GM06990 (cell line): ENCODE data around the gene POU6F2.

Source experiments
- DNase-seq: peaks from one replicate; pipeline ENCODE4 v3.0.0-alpha.2; 2011; ENCODE audit not compliant: insufficient read length; ENCODE audit errors: extremely low read depth
- H3K27me3 ChIP-seq: replicated peaks from 2 replicates; pipeline ENCODE4 v1.6.0; 2011; ENCODE audit warnings: low read length; ENCODE audit not compliant: control insufficient read depth, insufficient read depth
- H3K36me3 ChIP-seq: 2 replicates; pipeline ENCODE4 v1.5.1; 2011; ENCODE audit warnings: low read length; ENCODE audit not compliant: control insufficient read depth, insufficient read depth
- H3K4me3 ChIP-seq: replicated peaks from 2 replicates; pipeline ENCODE4 v1.5.1; 2011; ENCODE audit warnings: low read depth, mild to moderate bottlenecking, control low read depth, low read length
- TF ChIP-seq, protein P1 (sequence below): IDR thresholded peaks from 2 replicates; pipeline ENCODE4 v1.5.1; 2011; ENCODE audit warnings: low read length, control low read depth, mild to moderate bottlenecking, inconsistent platforms; ENCODE audit not compliant: insufficient read depth, poor library complexity, severe bottlenecking

POU6F2 gene

DNA sequence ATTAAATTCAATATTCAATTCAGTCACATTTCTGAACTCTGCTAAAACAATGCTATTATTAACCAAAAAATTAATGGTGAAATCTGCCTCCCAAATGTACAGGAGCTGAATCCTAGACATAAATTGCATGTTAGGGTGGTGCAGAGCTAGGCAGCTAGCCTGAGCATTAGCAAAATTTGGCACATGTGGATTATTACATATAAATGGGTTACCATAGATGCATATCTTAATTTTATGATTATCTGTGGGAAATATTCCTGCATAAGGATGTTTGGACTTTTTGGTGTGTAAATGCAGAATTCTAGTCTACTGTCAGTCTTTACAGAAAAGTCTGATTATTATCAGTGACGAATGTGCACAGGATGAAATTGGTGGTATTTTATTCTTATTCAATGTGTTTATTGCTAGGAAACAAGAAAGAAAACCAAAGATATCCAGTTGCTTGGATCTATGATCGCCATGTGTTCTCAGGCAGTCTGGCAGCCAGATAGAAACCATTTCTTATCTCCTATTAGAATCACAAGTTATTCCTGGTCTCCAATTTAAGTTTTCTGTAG, 150.7 kb downstream of the POU6F2 start:
- no peak overlapping the region for H3K4me3 ChIP-seq
- H3K36me3 ChIP-seq = no peaks in the 10 kb centered on the region
- no peaks in the 10 kb centered on the region for H3K27me3 ChIP-seq
- TF ChIP-seq, protein P1, sequence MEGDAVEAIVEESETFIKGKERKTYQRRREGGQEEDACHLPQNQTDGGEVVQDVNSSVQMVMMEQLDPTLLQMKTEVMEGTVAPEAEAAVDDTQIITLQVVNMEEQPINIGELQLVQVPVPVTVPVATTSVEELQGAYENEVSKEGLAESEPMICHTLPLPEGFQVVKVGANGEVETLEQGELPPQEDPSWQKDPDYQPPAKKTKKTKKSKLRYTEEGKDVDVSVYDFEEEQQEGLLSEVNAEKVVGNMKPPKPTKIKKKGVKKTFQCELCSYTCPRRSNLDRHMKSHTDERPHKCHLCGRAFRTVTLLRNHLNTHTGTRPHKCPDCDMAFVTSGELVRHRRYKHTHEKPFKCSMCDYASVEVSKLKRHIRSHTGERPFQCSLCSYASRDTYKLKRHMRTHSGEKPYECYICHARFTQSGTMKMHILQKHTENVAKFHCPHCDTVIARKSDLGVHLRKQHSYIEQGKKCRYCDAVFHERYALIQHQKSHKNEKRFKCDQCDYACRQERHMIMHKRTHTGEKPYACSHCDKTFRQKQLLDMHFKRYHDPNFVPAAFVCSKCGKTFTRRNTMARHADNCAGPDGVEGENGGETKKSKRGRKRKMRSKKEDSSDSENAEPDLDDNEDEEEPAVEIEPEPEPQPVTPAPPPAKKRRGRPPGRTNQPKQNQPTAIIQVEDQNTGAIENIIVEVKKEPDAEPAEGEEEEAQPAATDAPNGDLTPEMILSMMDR = no peak
- no peak for DNase-seq

DNA sequence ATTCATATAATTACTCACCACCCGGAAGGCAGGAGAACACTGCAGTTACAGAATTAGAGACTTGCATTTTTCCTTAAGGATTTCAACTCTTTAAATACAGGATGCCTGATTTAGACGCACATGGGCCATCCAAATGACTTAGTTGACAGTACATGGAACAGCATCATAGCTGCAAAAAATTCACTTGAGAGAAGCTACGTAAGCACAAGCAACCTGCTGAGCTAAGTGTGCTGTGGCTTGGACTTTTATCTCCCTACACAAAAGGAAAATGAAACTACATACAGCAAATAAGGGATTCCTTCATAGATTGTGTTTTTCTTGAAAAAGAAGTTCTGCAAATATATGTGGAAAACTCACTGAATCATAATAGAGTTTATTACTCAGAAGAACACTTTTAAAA, 152.6 kb downstream of the POU6F2 start:
- no peaks in the 10 kb centered on the region for H3K36me3 ChIP-seq
- H3K27me3 ChIP-seq = no peaks in the 10 kb centered on the region
- TF ChIP-seq, protein P1 = no peak
- no peak overlapping the region for H3K4me3 ChIP-seq
- DNase-seq = no peak

DNA sequence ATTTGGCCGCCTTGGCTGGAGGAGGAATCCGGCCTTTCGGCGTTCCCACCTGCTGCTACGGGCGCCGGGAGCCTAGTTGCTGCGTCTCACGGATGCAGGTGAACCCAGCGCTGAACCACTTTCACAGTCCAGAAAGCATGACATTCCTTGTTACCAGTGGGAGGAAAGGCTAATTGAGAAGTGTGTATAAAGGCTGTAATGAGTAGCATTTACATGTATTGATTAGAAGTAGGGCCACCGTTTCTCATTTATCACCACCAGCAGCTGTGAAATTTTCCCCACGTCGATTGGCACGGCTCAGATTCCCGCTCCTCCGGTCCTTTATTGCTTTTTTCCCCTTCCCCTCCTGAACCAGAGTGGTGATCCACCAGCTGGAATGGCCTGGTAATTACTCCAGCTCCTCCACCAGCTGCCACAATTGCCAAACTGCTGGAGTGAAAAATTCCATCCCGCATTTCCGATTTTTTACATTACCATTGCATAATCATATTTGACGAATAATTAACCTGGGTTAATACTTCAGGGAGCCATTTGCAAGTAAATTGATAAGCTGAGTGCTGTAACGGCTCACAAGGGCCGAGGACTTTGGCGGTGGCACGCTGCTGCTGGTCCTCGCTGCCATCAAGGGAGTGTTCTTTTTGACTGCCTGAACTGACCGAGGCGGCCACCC, 153.3 kb downstream of the POU6F2 start:
- TF ChIP-seq, protein P1 = no peak
- Histone ChIP-seq H3K4me3 (no peak overlapping the region), H3K36me3 (no peaks in the 10 kb centered on the region), H3K27me3 (no peaks in the 10 kb centered on the region)
- no peak for DNase-seq

DNA sequence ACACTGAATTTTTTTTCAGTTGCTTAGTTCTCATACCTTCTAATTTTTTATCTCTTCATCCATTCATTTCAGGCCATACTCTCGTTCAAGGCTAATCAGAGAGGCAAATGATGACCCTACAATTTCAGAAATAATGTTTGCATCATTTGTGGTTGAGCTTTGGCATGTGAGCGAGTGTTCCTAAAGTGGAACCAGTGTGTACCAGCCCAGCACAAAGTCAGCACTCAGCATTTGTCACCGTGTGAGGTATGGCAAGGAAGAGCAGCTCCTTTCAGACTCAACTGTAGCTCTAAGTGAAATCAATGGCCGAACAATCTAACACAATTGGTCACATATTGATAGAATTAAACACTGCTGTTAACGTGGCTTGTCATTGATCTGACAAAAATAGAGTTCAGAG, 154.6 kb downstream of the POU6F2 start:
- DNase-seq = no peak
- Histone ChIP-seq H3K36me3 (no peaks in the 10 kb centered on the region), H3K4me3 (no peak overlapping the region), H3K27me3 (no peaks in the 10 kb centered on the region)
- TF ChIP-seq, protein P1 = no peak

DNA sequence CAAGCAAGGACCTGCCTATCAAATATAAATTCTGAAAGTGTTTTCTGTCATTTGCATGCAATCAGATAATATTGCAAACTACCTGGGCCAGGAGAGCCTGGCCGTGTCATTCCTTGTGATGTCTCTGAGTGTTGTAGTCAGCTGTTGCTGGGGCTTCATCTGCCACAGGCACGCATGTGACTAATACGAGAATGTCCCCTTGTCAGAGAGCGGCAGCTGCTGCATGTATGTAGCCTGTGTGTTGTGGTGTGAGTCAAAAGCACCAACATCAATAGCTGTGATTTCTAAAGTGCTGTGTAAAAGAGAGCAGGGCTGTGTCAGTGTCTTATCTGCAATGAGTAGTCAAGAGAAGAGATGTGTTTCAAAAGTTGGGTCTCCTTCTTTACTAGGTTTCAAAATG, 155.4 kb downstream of the POU6F2 start:
- DNase-seq = no peak
- no peak overlapping the region for H3K4me3 ChIP-seq
- H3K36me3 ChIP-seq = no peaks in the 10 kb centered on the region
- H3K27me3 ChIP-seq = no peaks in the 10 kb centered on the region
- TF ChIP-seq, protein P1 = no peak
